HG03575 (cell line): ENCODE data around the gene SLITRK3.
"Not testable (repeated sequence)": the region's sequence is repeated elsewhere in the genome, so short reads cannot be mapped to it uniquely, and the experiment has no call there.

Experiments used
- ATAC-seq: cut with Tn5 transposase; IDR thresholded peaks from one replicate; pipeline ENCODE4 v1.9.1; 2021; ENCODE audit not compliant: unreplicated experiment, insufficient number of reproducible peaks, low FRiP score; ENCODE audit errors: extremely low read depth

Gene SLITRK3

DNA sequence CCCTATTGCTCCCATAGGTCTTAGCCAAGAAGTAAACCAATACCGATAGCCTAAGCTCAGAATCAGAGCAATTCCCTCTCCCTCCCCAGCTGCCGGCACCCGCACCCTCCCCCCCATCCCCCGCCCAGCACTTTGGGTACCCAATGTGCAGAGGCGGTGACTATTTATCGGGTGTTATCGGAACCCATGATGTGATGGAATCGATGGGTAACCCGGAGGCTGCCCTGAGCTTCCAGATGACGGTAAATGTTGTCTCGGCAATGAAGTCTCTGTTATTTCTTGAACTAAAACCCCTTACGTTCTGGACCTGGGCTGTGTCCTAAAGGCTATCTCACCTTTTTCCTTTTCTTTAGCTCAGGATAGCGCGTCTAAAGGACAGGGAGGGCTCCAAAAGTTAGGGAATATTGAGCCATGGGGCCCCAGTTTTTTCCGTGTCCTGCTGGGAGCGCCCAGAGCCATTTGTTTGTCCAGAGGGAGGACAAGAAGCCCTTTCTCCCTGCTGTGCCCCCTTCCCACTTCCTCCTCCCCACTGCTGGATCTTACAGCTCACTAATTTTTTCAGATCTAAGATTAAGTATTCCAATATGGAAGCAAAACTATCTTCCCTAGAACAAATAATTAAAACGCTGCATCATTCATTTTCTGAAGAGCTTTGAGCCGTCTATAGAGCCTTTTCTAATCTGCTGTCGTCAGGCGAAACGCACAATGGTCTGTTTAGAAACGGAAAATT lies 1.5 kb downstream of the SLITRK3 start:
- ATAC-seq = no peak

GRCh38 chr3:165193366-165194254 lies 2.6 kb downstream of the SLITRK3 start:
- no peak for ATAC-seq

- no peak for ATAC-seq
These were observed 3.5 kb downstream of the SLITRK3 start for GRCh38 chr3:165192610-165193192.

- no peak for ATAC-seq
These were observed 4.7 kb downstream of the SLITRK3 start for GRCh38 chr3:165191491-165191890.

DNA sequence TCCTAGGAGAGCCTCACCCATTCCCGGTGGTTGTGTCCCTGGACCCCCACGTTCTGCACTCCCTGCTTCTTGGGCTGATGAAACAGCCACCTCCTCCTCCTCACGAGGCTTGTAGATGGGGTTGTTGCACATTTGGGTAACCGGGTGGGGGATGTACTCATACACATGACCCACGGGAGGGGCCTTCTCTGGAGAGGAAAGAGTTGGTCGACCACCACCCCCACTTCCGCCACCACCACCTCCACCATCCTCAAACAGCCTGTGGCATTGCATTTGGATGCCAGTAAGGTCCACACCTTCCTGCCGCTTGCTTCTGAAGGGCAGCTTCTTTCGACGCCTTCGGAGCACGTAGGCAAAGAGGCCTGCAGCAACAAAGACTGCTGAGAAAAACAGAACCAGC lies 7.7 kb downstream of the SLITRK3 start:
- ATAC-seq = no peak

GRCh38 chr3:165185707-165186327 lies 10.4 kb downstream of the SLITRK3 start:
- peak; percentile 89 for ATAC-seq

DNA sequence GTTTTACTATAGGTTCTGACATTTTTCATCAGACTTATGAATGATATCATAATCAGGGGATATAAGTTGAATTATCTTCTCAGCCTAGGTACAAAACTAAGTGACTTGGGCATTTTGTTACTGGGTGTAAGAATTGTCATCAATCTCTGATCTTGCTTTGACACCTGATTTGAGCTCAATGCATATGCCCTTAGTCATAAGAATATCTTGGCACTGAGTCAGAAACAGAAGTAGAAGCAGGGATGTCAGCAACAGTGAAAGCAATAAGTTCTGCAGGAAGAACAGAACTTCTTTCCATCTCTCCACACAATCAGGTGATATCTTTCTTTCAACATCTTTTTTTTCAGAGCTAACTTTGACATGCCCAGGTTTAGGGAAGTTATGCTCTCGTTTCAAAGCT lies 14.6 kb downstream of the SLITRK3 start:
- no peak for ATAC-seq

DNA sequence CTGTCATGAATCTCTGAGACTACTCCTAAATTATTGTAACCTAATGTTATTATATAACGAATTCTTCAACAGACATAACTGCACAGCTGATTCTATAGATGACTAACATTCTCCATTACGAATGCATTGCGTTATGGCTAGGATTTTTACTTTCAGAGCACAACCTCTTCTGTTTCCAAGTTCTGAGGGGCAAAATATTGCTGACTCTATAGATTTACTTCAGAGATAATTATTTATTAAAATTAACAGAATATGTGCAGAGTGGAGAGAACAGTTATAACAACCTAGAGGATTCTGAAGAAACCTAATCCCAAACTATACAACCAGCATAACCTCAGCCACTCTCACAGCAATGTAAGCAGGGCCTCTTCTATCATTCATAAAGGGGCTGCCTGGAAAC lies 25.9 kb downstream of the SLITRK3 start:
- no peak for ATAC-seq

- no peak for ATAC-seq
These were observed 26.8 kb downstream of the SLITRK3 start for GRCh38 chr3:165169368-165169767.

DNA sequence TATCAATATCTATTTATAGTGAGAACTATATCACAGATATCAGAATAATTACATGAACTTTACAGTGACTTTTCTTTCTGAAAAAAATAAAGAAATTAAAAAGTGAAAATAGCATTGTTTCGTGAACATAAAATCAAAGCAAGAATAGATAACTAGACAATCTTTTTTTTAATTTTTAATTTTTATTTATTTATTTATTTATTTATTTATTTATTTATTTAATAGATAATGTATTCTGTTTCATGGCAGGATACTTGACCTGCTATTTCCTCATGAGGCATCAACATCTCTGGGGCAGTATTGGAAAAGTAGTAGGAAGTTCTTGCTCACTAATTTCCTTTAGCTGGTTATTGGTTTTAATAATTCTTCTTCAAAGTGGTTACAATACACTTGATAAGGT lies 33.3 kb downstream of the SLITRK3 start:
- no peak for ATAC-seq

GRCh38 chr3:165159760-165160421 lies 36.3 kb downstream of the SLITRK3 start:
- ATAC-seq = no peak

DNA sequence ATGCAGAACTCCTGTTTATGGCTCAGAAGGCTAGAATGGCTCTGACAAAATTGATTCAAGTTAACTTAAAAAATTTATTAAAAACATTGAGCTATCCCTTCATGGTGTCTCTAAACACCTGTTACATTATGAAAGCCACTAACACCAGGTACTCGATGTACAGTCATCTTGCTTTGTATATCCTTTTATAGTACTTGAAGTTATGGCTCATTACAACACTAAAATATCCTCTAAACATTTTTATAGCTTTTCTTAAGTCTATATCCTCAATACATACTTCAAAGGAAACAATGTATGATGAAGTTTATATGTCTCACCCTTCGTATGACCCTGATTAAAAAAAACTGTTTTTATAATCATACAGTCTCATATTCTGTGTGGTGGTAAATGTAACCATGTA lies 38.2 kb downstream of the SLITRK3 start:
- no peak for ATAC-seq

DNA sequence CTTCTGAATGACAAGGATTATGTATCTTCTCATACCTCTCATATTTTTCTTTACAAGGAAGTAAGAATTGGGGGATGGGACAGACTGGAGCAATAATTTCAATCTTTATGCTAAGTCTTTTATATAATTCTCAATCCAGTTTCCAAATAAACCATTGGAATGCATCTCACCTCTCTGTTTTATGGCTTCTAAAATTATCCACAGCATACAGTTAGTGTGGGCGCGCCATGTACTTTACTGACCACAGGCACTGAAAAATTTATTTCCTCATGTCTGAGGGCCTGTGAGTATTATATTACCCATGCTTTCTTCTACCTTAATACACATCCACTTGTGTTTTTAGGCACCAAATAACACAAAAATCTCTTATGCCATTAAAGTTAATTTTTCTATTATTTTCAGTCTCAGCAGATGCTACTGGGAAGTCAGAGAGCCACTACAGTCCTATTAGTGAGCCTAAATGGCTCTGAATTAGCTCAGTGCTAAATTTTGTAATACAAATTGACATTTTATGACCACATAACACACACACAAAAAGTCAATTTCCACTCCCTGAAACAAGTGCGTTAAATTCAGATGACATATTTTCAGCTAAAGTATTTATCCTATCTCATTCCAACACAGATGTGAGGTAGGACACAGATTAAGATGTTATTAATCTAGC lies 39.3 kb downstream of the SLITRK3 start:
- no peak for ATAC-seq

- ATAC-seq = no peak
These were observed 47.2 kb downstream of the SLITRK3 start for GRCh38 chr3:165148876-165149441.

DNA sequence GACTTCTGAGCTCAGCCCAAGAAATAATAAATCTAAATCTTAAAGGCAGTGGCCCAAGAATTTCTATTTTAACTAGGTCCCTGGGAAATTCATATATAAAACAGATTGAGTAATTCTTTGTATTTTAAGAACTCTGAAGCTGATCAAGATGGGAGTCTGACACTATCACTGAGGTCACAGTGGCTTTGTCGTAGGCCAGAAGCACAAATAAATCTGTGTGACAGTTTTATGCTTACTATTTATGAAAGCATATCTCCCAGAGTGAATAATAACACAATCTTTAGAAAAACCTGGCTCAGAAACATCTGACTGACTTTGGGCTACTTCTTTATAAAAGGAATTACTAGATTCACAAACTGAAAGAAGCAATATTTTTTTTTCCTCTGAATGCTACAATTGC lies 51.9 kb downstream of the SLITRK3 start:
- no peak for ATAC-seq

- ATAC-seq = not testable (repeated sequence)
These were observed 56.3 kb downstream of the SLITRK3 start for GRCh38 chr3:165139918-165140317.
